ENCODE measurements around the gene ACAP3. TPM values are rescaled to one million over a fixed set of nuclear protein-coding genes. Genes with fewer than 3 reads are reported as not detected.

ACAP3 gene
- total RNA-seq, 1 experiment from 2014 or later, result 30.7 TPM

DNA sequence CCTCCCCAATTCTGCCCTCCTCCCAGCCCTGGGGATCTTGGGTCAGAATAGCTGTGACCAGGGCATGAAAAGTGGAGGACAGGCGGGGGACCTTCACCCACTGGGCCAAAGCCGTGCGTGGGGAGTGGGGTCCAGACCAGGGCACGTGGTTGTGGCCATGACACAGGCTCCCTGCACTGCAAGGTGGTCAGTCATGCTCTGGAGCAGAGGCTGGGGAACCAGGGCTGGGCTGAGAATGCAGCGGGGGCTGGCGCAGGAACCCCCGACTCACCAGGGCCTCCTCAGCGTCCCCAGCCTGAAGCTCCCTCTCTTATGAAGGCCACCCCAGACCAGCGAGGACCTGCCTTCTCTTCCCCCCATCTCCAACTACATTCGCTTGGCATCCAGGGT, 38.8 kb upstream of the ACAP3 start:
- no TSS peak for BruUV-seq (replicated peaks)
- H3K27ac ChIP-seq (ENCODE audit: low read length), result peak overlapping the region; percentile 93
- peak overlapping the region; percentile 74 to 85; a peak in 3 of 4 replicates for H3K4me3 ChIP-seq (ENCODE audit: low read depth in 2 of 2, low read length in 2 of 2)
- in situ Hi-C loops (cut with HindIII; ENCODE audit: low pct_unique_long_range_greater_than_20kb, low sequenced_read_pairs) (no loop called here), intact Hi-C loops (cut with micrococcal nuclease; ENCODE audit: unreplicated experiment) (no loop called here)
- no peaks in the 10 kb centered on the region for H3K9me3 ChIP-seq (ENCODE audit: control insufficient read depth, insufficient read depth, low read depth, low read length)
- CTCF ChIA-PET, result interaction anchor here (1.0 to 2.2 kb wide), 2 partner anchors 17 to 26 kb away, joined by 5 to 8 read pairs; no protein-coding TSS in a partner anchor
- TF ChIP-seq, protein P1, sequence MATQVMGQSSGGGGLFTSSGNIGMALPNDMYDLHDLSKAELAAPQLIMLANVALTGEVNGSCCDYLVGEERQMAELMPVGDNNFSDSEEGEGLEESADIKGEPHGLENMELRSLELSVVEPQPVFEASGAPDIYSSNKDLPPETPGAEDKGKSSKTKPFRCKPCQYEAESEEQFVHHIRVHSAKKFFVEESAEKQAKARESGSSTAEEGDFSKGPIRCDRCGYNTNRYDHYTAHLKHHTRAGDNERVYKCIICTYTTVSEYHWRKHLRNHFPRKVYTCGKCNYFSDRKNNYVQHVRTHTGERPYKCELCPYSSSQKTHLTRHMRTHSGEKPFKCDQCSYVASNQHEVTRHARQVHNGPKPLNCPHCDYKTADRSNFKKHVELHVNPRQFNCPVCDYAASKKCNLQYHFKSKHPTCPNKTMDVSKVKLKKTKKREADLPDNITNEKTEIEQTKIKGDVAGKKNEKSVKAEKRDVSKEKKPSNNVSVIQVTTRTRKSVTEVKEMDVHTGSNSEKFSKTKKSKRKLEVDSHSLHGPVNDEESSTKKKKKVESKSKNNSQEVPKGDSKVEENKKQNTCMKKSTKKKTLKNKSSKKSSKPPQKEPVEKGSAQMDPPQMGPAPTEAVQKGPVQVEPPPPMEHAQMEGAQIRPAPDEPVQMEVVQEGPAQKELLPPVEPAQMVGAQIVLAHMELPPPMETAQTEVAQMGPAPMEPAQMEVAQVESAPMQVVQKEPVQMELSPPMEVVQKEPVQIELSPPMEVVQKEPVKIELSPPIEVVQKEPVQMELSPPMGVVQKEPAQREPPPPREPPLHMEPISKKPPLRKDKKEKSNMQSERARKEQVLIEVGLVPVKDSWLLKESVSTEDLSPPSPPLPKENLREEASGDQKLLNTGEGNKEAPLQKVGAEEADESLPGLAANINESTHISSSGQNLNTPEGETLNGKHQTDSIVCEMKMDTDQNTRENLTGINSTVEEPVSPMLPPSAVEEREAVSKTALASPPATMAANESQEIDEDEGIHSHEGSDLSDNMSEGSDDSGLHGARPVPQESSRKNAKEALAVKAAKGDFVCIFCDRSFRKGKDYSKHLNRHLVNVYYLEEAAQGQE (IDR thresholded peaks at IDR 0.05; ENCODE audit: insufficient read depth in 1 of 2, low read depth in 2 of 2, low read length in 1 of 2), result no peak
- TF ChIP-seq TCF7L2 (IDR thresholded peaks at IDR 0.05; ENCODE audit: low read depth, low read length) (no peak), CTCF (IDR thresholded peaks at IDR 0.05) (no peak), POLR2AphosphoS5 (IDR thresholded peaks at IDR 0.05; ENCODE audit: low read depth, low read length) (no peak), SIN3A (IDR thresholded peaks at IDR 0.05; ENCODE audit: borderline replicate concordance, insufficient read depth, low read depth, low read length) (no peak)
- no peaks in the 10 kb centered on the region; the same call in 1 of the 2 replicates for H3K36me3 ChIP-seq (ENCODE audit: control insufficient read depth, insufficient read depth, low read length)
- no peaks in the 10 kb centered on the region for H3K27me3 ChIP-seq (ENCODE audit: control insufficient read depth, insufficient read depth, low read length)
- POLR2A ChIA-PET, result interaction anchor here (0.5 kb wide), 1 partner anchor 101 kb away, joined by 9 read pairs; no protein-coding TSS in a partner anchor
- H3K4me1 ChIP-seq (ENCODE audit: control insufficient read depth, insufficient read depth, low read length), result peaks cover 42% of the 10 kb centered on the region
- no peak for ATAC-seq
- DNase-seq (ENCODE audit: low read depth, low spot score), result no peak

DNA sequence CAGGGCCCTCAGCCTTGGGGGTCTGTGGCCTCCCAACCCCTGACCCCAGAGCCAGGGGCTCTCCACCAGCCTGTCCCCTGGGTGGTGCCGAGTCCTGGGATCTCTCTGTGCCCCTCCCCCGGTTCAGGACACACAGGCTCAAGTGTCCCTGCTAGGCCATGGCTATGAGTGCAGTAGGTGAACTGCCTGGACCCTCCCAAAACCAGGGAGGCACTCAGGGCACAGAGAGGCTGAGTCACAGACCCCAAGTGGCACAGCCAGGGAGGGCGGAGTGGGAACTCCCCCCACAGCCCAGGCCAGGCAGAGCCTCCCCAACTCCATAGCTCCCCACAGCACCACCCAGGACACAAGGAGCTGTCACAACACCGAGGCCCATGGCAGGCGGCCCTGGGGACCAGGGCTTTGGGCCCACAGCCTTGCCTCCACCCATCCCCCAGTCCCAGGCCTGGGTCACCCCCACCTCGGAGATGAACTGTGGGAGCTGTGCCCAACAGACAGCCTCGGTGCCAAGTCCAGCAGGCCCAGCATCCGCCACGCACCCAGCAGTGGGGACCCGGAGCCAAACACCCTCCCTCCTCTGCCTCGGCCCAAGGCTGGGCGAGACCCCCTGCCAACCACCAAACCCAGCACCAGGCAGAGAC, 38.2 kb upstream of the ACAP3 start:
- BruUV-seq (replicated peaks), result no TSS peak
- H3K9me3 ChIP-seq (ENCODE audit: control insufficient read depth, insufficient read depth, low read depth, low read length), result no peaks in the 10 kb centered on the region
- H3K36me3 ChIP-seq (ENCODE audit: control insufficient read depth, insufficient read depth, low read length), result no peaks in the 10 kb centered on the region; the same call in 1 of the 2 replicates
- intact Hi-C loops (cut with micrococcal nuclease; ENCODE audit: unreplicated experiment) (no loop called here), in situ Hi-C loops (cut with HindIII; ENCODE audit: low pct_unique_long_range_greater_than_20kb, low sequenced_read_pairs) (no loop called here)
- TF ChIP-seq, protein P1 (IDR thresholded peaks at IDR 0.05; ENCODE audit: insufficient read depth in 1 of 2, low read depth in 2 of 2, low read length in 1 of 2), result no peak
- no peak for TF ChIP-seq SIN3A (IDR thresholded peaks at IDR 0.05; ENCODE audit: borderline replicate concordance, insufficient read depth, low read depth, low read length)
- TF ChIP-seq TCF7L2 (IDR thresholded peaks at IDR 0.05; ENCODE audit: low read depth, low read length), result no peak
- no peak for TF ChIP-seq CTCF (IDR thresholded peaks at IDR 0.05)
- TF ChIP-seq POLR2AphosphoS5 (IDR thresholded peaks at IDR 0.05; ENCODE audit: low read depth, low read length), result no peak
- DNase-seq (ENCODE audit: low read depth, low spot score) (no peak), ATAC-seq (no peak)
- POLR2A ChIA-PET, result no interaction called here
- peak overlapping the region; percentile 74 to 85; a peak in 3 of 4 replicates for H3K4me3 ChIP-seq (ENCODE audit: low read depth in 2 of 2, low read length in 2 of 2)
- no peaks in the 10 kb centered on the region for H3K27me3 ChIP-seq (ENCODE audit: control insufficient read depth, insufficient read depth, low read length)
- CTCF ChIA-PET, result interaction anchor here (1.0 to 2.2 kb wide), 2 partner anchors 17 to 26 kb away, joined by 5 to 8 read pairs; no protein-coding TSS in a partner anchor
- peak overlapping the region; percentile 93 for H3K27ac ChIP-seq (ENCODE audit: low read length)
- H3K4me1 ChIP-seq (ENCODE audit: control insufficient read depth, insufficient read depth, low read length), result peaks cover 40% of the 10 kb centered on the region

All from Panc1 (cell line).